ENCODE data around the gene FGD3. TPM values are rescaled to one million over a fixed set of nuclear protein-coding genes. Genes with fewer than 3 reads are reported as not detected.

Gene FGD3
- total and polyA plus RNA-seq, 9 of the 15 experiments (the other 6 are each of a cell fraction or from before 2014, with no cell fraction given): 0.07 to 1.3 (median 0.29) TPM

GRCh38 chr9:92934321-92934720 is 13.0 kb upstream of the FGD3 start (continued):
- no peak for TF ChIP-seq TRIM25 (IDR thresholded peaks at IDR 0.05; ENCODE audit: borderline replicate concordance)
- TF ChIP-seq LEF1 (IDR thresholded peaks at IDR 0.05): no peak
- TF ChIP-seq USF1 (CRISPR knock-in tag; IDR thresholded peaks at IDR 0.05): peak; percentile 88
- no peak for TF ChIP-seq ZNF785 (CRISPR knock-in tag; IDR thresholded peaks at IDR 0.05)
- TF ChIP-seq L3MBTL2 (IDR thresholded peaks at IDR 0.05): peak; percentile 55
- no peak for TF ChIP-seq PATZ1 (CRISPR knock-in tag; IDR thresholded peaks at IDR 0.05; ENCODE audit: borderline replicate concordance)
- TF ChIP-seq BCL6 (CRISPR knock-in tag; IDR thresholded peaks at IDR 0.05): no peak
- no peak for TF ChIP-seq ETS1 (conservative IDR thresholded peaks at IDR 0.05; ENCODE audit: control insufficient read depth, low read depth, low read length)
- peak; percentile 89 for TF ChIP-seq TFE3 (CRISPR knock-in tag; IDR thresholded peaks at IDR 0.05)
- peak; percentile 88 for TF ChIP-seq USF2 (CRISPR knock-in tag; IDR thresholded peaks at IDR 0.05)
- TF ChIP-seq ZBTB43 (CRISPR knock-in tag; IDR thresholded peaks at IDR 0.05): no peak
- no peak for TF ChIP-seq ZNF586 (CRISPR knock-in tag; conservative IDR thresholded peaks at IDR 0.05)
- no peak for TF ChIP-seq ATF7 (IDR thresholded peaks at IDR 0.05)
- TF ChIP-seq CBX8 (IDR thresholded peaks at IDR 0.05; ENCODE audit: borderline replicate concordance, extremely low read depth, low read depth, low read length, poor library complexity, severe bottlenecking): no peak
- TF ChIP-seq PHTF2 (CRISPR knock-in tag; IDR thresholded peaks at IDR 0.05): no peak
- no peak for TF ChIP-seq MED1 (CRISPR knock-in tag; IDR thresholded peaks at IDR 0.05; ENCODE audit: borderline replicate concordance)
- no peak for TF ChIP-seq TRIM28 (IDR thresholded peaks at IDR 0.05)

Data from K562 (cell line).